Pons (tissue), 1 donor: ENCODE results near the gene EPS8.
"Not testable (repeated sequence)": the region's sequence is repeated elsewhere in the genome, so short reads cannot be mapped to it uniquely, and the experiment has no call there.

Experiments
- DNase-seq: peaks from one replicate; pipeline ENCODE4 v3.0.0-alpha.2; 2016; ENCODE audit warnings: low spot score

The EPS8 gene

DNA sequence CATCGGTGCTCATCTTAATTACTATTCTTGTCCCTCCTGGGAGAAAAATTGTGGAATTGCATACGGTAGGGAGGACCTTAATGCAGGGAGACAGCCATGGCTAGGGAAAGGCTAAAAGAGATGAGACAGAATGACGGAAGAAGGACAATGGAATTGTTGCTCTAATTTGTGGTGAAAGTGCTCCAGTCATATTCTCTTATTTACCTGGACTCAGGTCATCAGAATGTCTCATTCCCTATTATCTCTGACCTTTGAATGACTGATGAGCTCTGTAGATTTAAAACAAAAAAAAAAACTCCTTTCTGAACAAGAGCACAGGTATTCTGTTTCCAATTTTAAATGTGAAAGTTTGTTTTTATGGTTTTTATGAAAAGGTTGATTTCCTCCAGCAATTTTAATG is 8.6 kb upstream of the EPS8 start:
- DNase-seq = no peak

DNA sequence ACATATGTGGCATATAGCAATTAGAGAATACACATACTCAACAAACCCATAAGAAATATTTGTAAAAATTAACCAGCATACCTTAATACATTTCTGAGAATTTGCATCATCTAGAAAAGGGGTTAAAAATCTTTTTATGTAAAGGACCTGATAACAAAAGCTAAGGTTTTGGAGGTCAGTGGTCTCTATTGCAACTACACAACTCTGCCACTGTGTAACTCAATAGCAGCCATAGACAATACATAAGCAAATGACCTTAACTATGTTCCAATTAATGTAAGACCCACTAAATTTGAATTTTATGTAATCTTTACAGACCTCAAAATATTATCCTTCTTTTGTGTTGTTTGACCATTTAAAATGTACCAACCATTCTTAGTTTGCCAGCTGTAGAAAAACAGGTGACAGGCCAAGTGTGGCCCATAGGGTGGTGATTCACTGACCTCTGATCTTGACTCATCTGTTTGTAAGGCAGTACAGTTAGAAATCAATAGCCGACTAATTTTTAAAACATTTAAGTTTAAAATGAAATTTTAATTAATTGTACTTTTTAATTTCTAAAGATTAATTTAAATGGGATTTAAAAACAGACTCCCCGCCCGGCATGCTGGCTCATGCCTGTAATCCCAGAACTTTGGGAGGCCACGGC is 7.4 kb upstream of the EPS8 start:
- no peak for DNase-seq

DNA sequence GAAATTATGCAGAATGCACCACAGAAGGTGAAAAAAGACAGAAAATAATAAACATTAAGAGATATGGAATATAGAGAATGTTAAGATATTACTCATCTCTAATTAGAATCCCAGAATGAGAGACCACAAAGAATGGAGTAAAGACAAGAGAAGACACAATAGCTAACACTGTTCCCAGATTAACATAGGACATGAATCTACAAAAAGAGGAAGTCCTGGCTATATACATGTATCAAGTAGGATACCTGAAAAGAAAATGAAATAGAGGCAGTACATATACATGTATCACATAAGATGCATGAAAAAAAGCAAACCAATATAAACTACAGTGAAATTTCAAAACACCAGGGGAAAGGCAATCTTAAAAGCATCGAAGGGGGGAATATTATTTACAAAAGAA is 5.6 kb upstream of the EPS8 start:
- DNase-seq = no peak

DNA sequence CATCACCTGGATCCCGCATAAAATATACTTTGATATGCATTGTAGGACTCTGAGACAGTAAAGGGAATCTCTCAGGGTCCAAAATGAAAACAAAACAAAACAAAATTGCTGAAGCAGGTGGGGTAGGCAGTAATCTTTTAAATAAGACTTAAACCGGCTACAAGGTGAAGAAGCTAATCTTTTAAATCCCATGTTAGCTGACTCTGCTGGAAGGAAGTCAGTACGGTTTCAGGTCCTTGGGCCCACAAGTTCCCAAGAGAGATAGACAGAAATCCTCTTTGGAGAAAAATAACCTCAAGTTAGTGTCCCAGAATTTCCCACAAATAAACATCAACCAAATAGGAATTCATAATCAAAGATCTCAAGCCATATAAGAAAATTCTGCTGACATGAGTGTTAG is 5.0 kb upstream of the EPS8 start:
- DNase-seq = no peak

DNA sequence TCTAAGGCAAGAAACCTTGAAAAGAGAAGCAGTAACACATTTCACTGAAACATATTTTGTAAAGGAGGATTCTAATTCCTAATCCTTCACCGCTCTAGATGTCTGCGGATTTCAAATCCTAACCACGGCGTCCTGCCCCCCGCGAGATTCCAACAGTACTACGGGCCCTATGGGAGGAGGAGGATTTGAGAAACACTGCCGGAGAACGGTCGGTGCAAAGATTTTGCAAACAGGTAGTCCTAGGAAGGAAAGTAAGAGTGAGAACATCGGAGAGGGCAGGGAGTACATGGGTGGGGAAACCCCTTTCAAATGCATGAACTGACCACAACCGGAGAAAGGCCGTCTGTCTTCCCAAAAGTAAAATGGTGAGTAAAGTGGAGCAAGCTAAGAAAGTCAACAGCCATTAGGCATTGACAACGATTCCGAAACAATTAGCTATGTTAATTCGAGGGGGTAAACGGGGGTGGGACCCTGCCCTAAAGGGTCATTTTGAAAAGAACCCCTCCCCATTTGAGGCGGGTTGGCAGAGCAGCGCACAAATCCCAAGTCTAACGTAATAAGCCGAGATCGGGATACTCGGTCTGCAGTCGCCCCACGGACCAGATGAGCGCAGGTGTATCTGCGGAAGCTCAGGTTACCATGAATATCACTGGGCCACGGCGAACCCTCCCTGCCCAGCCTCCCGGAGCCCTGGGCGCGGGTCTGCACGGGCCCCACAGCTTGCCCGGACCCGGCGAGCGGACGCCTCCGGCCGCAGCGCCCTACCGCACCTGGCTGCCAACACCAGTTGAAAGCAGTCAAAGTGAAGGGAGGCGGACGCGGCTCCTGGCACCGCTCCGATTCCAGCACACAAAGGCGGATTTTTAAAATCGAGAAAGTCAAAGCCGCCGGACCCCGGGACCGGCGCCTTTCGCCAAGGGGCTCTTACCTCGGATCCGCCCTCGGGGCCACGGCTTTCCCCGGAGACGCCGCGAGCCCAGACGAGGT is 662 bp downstream of the EPS8 start:
- DNase-seq = peak; percentile 61

DNA sequence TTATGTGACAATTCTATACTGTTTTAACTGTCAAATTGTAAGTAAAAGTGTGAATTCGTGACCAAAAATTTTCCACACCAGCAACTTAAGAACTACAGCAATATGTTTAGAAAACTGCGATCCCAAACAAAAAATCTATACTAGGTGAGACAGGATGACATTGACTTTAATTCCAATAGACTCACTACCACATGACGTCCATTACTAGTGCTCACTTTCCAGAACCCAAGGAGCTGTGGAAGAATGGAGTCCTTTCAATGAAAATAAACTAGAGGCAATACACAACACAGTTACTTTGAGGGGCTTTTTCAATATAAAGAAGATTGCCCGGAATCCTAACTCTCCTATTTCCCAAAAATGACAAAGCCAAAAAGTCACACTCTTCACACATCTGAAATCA is 1.4 kb downstream of the EPS8 start:
- DNase-seq = peak; percentile 76

DNA sequence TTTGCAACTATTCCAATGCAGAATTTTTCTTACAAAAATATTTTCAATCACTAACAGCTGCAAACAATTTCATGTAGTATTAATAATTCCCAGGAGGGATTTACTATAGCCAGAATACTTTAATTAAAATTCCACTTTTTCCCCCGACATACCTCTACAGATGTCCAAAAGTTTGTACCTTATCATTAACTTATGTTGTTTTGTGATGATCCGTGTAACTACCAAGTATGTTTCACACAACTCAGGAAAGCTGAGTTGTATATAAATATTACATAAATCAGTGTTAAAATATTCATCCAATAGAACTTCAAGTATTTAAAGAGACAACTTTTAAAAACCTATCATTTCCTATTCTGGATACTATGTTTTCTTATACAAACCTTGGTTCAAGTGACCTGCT is 2.4 kb downstream of the EPS8 start:
- no peak for DNase-seq

DNA sequence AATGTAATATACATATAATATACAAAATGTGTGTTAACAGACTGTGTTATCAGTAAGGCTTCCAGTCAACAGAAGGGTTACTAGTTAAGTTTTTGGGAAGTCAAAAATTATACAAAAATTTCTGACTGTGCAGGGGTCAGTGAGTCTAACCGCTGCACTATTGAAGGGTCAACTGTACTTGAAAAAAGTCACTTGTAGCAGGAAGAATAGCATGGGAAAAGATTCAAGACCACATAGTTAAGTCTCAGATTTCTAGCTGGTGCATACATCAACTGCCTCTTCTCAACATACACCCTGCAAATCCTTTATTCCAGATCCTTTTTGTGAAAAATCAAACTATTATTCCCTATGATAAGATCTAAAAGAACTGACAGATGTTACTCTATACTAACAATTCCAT is 5.9 kb downstream of the EPS8 start:
- no peak for DNase-seq

DNA sequence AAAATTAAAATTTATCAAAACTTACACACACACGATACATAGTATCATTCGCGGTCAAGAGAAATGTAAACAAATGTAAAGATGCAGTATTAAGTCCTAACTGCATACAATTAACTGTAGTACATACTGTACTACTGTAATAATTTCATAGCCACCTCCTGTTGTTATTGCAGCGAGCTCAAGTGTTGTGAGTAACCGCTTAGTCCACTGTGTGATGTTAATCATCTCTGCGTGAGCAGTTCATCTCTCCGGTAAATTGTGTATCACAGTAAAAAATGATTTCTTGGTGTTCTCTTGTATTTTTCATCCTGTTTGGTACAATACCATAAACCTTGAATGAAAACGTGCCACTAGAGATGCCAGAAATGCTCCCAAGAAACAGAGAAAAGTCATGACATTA is 6.5 kb downstream of the EPS8 start:
- DNase-seq = no peak

DNA sequence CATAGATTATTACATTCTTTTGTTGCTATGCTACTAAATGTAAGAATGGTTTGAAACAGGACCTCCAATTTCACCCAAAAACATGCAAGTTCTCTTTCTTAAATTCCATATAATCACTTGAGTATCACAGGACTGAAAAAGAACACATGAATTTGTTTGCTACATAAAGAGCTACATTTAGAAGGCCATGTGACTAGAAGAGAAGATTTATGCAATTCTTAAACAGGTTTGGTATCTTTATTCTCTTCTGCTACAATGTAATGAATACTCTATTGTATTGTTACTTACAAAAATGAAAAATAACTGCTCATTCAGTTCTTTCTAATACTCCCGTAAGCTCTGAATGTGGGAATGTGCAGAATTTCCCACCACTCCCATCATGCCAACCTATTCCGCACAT is 9.3 kb downstream of the EPS8 start:
- DNase-seq = peak; percentile 53

DNA sequence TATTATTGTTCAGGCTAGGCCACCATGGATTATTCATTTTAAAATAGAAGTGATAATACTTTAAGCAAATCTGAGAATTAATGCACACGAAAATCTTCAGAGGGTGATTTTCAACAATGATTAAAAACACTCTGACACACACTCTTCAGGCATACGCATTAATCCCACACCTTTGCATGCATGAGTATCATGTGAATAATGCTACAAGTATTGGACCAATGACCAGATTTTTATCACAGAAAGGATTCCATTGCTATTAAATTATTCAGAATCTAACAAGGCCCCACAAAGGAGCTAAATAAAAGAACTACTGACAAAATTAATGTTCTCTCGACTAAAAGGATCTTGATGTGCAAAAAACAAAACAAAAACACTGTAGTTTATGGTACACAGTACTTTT is 11.1 kb downstream of the EPS8 start:
- no peak for DNase-seq

DNA sequence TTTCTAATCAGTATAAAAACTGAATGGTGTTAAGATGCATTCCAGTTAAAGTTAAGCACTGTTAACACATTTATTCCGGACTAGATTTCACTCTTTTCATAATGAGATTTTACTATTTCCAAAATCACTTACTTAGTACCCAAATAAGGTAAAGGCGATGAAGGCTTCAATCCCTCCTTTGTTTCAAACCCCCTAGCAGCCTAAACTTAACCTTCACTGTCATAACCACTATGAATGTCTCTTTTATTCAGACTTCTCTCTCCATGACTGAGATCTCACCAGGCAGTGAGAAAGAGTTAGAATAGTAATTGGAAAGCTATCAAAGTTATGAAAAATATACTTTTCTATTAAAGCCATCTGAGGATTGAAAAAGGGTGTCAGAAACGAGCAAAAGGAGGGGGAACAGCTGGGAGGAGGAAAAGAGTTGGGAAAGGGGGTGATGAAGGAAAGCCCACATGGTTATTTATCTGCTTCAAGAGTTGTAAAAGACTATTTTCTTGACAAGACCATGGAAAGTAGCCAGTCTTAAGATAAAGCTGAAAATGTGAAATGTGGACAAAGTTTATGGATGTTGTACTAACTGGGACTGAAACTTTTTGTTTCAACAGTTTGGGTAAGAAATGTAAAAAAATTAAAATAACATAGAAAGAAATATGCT is 11.7 kb downstream of the EPS8 start:
- peak; percentile 74 for DNase-seq

DNA sequence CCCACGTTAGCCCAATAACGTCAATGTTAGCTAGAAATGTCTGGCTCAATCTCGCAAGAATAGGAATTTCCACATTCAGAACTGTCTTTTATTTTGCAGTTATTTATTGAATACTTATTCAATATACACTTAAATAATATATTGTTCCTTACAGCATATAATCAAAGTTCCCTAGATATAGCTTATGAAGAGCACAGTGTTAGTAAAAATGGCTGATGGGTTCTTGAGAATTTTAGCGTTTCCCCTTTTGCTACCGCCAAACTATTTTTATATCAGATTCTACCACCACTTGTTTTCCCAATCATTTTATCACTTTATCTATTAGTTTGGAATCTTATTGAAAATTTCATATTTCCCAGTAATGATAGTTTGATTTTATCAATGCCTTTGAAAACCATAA is 12.7 kb downstream of the EPS8 start:
- no peak for DNase-seq

DNA sequence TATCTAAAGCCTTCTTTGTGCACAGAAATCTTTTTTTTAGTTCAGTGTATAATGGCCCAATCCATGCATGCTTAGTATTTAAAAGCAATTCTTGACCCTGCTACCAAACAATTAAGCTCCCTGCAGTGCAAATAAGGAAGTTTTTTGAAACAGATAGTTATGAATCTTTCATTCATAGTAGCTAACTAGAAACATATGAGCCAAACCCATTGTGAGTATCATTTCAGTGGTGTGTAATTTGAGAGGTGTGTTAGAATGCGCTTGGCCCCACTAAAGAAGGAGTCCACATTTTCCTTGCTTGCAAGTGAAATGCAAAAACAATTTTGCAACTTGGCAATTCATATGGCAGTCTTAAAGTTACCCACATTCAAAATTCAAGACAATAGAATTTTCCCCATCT is 14.4 kb downstream of the EPS8 start:
- DNase-seq = no peak

DNA sequence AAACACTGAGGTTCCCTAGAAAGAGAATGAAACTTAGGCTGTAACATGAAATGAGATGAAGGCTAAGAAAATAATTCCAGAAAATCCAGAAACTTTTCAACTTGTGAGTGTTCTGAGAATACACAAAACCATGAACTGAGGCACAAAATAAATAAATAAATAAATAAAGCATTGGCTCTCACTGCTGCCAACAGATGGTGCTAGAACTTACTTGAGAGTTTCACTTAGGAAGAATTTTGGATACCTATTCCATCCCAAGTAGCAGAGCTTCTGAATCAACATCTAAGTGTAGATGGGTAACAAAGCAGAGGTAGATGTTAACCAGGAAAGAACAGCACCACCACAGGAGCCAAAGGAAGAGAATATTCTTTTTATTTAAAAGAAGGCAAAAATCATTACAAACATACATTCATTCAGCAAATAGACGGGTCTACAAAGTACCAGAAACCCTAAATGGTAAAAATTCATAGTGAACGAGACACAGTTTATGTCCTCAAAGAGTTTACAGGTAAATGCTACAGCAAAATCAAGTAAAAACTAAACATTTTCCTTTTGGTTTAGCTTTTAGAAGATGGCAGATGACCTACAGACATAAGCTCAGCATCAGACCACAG is 16.7 kb downstream of the EPS8 start:
- DNase-seq = peak; percentile 81

DNA sequence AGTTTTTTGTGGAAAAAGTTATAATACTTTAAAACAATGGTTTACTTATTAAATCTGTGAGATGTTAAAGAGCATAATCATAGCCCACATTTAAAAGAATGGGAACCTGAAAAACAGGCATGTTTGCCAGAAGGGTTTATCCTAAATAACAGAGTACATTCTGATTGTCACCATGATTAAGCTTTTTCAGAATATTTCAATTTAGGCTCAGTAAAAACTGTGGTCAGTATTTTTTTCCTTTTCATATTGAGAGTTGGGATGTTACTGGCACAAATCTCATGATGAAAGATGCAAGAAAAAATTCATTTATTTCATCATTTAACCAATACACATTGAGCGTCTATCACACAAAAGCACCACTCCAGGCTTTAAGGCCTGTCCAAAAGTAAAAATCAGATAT is 18.6 kb downstream of the EPS8 start:
- DNase-seq = no peak

DNA sequence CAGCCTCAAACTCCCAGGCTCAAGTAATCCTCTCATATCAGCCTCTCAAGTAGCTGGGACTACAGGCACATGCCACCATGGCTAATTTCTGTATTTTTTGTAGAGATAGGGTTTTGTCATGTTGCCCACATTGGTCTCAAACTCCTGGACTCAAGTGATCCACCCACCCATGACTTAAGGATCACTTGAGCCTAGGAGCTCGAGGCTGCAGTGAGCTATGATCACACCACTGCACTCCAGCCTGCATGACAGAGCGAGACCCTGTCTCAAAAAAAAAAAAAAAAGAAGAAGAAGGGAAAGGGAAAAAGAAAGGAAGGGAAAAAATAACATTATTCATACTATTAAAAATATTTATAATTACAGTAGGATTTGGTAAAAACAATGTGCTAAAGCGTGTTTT is 19.2 kb downstream of the EPS8 start:
- DNase-seq = no peak

DNA sequence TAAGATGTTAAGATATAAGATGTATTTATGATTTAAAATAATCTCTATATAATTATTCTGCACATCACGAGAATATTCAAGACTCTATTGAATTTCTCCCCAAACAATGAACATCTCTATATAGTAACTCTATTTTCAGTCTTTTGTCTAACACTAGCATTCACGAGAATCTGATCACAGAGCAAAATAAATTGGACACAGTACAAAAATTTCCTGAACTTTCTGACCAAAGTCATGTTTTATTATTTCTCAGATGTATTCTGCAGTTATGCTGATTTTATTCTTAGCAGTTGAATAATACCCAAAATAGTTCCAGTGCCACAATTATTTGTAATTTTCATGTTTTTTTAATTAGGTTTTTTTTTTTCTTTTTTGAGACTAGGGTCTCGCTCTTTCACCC is 19.6 kb downstream of the EPS8 start:
- no peak for DNase-seq

DNA sequence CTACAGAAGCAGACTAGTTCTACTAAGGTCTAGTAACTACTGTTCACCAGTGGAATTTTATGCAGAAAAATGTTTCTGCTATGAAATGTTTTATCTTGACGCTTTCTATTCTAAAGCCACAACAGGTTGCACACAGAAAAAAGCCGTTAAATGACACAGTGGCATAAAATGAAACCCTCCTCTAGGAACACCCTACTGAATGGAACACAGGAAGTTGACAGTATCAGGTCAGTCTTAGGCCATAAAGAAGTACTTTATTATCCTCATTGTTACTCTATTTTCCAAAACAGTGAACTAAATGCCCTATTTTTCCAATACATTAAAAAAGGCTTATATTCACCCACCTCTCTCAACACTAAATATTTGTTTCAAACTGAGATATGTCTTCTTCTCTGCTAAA is 21.9 kb downstream of the EPS8 start:
- no peak for DNase-seq

DNA sequence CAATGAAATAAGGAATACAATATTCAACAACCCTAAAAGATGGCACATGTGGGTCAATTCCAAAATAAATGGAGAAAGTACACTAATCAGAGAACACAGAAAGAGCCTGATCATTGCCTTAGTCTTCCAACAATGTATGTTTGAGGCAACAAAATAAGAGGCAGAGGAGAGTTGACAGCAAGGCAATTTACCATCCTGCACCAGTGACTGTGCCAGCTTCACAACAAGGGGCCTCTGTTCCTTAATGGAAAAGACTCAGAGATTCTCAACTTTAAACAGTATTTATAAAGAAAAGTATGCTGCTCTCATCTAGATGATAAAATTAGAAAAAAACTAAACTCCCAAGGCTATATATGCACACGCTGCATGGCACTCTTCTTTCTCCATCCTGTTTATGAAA is 25.9 kb downstream of the EPS8 start:
- peak; percentile 86 for DNase-seq

DNA sequence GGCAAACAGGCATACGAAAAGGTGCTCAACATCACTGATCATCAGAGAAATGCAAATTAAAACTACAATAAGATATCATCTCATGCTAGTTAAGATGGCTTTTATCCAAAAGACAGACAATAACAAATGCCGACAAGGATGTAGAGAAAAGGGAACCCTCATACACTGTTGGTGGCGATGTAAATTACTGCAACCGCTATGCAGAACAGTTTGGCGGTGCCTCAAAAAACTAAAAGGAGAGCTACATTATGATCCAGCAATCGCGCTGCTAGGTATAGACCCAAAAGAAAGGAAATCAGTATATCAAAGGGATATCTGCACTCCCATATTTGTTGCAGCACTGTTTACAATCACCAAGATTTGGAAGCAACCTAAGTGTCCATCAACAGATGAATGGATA is 27.0 kb downstream of the EPS8 start:
- not testable (repeated sequence) for DNase-seq

DNA sequence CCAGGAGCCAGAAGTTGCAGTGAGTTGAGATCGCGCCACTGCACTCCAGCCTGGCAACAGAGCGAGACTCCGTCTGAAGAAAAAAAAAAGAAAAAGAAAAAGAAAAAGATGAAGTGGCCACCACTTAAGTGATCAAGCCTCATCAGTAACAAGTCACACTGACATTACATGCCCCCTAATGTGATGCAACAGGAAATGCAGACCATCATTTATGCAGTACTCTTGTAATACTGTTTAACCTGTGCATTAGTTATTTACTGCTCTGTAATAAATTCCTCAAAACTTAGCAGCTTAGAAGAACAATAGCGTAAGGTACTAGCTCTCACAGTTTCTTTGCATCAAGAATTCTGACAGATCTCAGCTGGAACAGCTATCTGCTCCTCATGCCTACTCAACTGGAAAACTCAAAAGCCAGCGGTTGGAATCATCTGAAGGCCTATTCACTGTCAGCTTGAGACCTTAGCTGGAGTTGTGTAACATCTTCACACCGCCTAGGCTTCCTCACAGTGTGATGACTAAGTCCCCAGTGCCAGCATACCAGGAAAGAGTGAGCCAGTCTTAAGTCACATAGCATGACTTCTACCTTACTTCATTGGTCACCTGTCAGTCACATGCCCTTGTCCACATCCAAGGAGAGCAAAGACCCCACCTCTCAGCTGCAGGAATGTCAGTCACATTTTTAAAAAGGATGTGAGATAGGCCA is 31.5 kb downstream of the EPS8 start:
- no peak for DNase-seq
